ENCODE measurements around the gene FAM13A. TPM values are rescaled to one million over a fixed set of nuclear protein-coding genes. Genes with fewer than 3 reads are reported as not detected.

FAM13A gene
- total and polyA plus RNA-seq, 12 donors = 10.1 to 61.6 (median 29.1) TPM

DNA sequence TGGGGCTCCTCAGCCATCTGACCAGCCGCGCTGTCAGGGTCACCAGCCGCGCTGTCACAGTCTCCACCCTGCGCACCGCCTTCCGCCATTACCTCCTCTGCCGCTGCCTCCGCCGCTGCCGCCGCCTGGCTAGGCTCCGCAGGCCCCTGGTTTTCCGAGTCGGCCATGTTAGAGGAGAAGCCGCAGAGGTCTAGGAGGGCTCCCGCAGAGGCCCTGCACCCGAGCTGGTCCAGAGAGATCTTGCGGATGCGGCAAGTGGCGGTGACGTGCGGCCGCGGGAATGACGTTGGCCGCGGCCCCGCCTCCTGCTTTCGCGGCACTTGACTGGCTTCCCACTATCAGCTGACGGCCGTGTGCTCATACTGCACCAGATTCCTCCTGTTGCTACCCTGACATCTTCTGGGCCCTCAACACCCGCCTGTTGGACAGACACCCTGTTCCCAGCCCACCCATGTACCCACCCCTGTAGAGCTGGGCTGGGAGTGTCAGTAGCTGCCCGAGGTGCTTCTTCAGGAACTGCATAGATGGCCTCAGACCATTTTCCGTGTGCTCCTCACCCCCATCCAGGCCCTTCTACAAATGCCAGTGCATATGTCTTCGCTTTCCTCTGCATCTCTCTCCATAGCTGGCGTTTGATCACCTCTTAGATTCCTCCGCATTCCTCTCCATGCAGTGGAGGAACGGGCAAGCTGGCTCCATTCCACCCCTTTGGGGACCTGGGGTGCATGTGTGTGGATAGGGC is 359.2 kb downstream of the FAM13A start, which contains the start of gene NAP1L5:
NAP1L5 (minus strand) TSS at position 242 of the 742 bp plus-strand sequence; CDS start at position 167, 75 bp downstream.
- peak; percentile 50 to 90 (median 72) for DNase-seq

DNA sequence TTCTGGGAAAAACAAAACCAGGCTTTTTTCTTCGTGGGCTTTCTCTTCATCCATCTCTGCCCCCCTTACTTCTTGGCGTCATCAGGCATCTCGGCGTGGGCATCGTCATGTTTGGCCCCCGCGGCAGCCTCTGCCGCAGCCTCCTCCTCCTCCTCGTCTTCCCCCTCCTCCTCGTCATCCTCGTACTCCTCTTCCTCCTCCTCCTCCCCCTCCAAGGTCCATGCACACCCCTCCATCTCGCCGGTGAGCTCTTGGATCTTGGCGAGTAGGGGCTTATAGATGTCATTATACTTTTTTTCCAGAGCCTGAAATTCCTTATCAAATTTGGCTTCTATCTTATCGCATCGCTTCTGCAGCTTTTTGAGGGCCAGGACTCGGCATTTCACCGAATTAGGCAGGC is 359.8 kb downstream of the FAM13A start:
- Histone ChIP-seq H3K27ac (peak overlapping the region in 4 of 5 donors; percentile 46 to 82 (median 72)), H3K9me3 (replicated peaks in 1 of 3) (no peaks in the 10 kb centered on the region), H3K4me1 (replicated peaks in 1 of 2) (no peaks in the 10 kb centered on the region), H3K4me3 (peak overlapping the region; percentile 57 to 78 (median 64)), H3K27me3 (no peaks in the 10 kb centered on the region), H3K36me3 (replicated peaks in 1 of 2) (no peaks in the 10 kb centered on the region)
- peak; percentile 37 to 73 (median 43) for DNase-seq
- intact Hi-C loops (cut with DNase I) = no loop called here
- WGBS, 4 donors = 40 to 61% (median 47%) methylated on average over 18 of the region's 18 CpGs
- TF ChIP-seq, protein P1, sequence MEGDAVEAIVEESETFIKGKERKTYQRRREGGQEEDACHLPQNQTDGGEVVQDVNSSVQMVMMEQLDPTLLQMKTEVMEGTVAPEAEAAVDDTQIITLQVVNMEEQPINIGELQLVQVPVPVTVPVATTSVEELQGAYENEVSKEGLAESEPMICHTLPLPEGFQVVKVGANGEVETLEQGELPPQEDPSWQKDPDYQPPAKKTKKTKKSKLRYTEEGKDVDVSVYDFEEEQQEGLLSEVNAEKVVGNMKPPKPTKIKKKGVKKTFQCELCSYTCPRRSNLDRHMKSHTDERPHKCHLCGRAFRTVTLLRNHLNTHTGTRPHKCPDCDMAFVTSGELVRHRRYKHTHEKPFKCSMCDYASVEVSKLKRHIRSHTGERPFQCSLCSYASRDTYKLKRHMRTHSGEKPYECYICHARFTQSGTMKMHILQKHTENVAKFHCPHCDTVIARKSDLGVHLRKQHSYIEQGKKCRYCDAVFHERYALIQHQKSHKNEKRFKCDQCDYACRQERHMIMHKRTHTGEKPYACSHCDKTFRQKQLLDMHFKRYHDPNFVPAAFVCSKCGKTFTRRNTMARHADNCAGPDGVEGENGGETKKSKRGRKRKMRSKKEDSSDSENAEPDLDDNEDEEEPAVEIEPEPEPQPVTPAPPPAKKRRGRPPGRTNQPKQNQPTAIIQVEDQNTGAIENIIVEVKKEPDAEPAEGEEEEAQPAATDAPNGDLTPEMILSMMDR (IDR thresholded peaks at IDR 0.05) = no peak
- TF ChIP-seq POLR2A (IDR thresholded peaks at IDR 0.05) = no peak

More for the DNA sequence above, 359.2 kb downstream of the FAM13A start, which contains the start of gene NAP1L5:
- H3K36me3 ChIP-seq (replicated peaks in 1 of 2) = no peaks in the 10 kb centered on the region
- peak within 1 kb of the TSS in 4 of 5 donors; percentile 46 to 82 (median 72) for H3K27ac ChIP-seq
- TF ChIP-seq, protein P1 (IDR thresholded peaks at IDR 0.05) = no peak
- TF ChIP-seq POLR2A (IDR thresholded peaks at IDR 0.05) = peak; percentile 62 to 65
- no peaks in the 10 kb centered on the region for H3K9me3 ChIP-seq (replicated peaks in 1 of 3)
- H3K4me1 ChIP-seq (replicated peaks in 1 of 2) = no peaks in the 10 kb centered on the region
- WGBS, 4 donors = 44 to 74% (median 66%) methylated on average over 27 to 40 of the region's 40 CpGs
- H3K27me3 ChIP-seq = no peaks in the 10 kb centered on the region
- intact Hi-C loops (cut with DNase I) = no loop called here
- H3K4me3 ChIP-seq = peak within 1 kb of the TSS; percentile 57 to 78 (median 64)

DNA sequence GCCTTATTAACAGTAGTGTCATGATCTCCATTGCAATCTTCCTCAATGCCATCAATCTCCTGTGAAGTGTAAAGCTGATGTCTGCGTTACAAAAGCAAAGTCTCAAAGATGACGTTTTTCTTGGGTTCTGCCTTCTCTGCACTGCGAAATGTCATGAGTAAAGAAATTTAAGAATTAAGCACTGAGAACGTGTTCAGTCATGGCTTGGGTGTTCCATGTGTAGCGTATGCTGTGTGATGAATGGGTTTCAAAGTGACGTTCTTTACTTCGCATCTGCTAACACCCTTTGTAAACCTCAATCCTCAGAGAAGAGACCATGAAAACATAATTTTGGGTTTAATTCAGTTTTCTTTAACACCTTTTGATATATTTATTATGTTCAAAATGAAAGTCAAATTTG is 360.4 kb downstream of the FAM13A start:
- no peak for DNase-seq
- intact Hi-C loops (cut with DNase I) = no loop called here
- no peak for TF ChIP-seq POLR2A (IDR thresholded peaks at IDR 0.05)
- TF ChIP-seq, protein P1 (IDR thresholded peaks at IDR 0.05) = no peak
- Histone ChIP-seq H3K4me1 (replicated peaks in 1 of 2) (no peaks in the 10 kb centered on the region), H3K4me3 (peak overlapping the region in 1 of 4 donors; percentile 66), H3K9me3 (replicated peaks in 1 of 3) (no peaks in the 10 kb centered on the region), H3K27me3 (no peaks in the 10 kb centered on the region), H3K36me3 (replicated peaks in 1 of 2) (no peaks in the 10 kb centered on the region), H3K27ac (peak overlapping the region in 1 of 5 donors; percentile 6)
- WGBS, 4 donors = 55 to 69% (median 63%) methylated on average over 7 of the region's 7 CpGs

DNA sequence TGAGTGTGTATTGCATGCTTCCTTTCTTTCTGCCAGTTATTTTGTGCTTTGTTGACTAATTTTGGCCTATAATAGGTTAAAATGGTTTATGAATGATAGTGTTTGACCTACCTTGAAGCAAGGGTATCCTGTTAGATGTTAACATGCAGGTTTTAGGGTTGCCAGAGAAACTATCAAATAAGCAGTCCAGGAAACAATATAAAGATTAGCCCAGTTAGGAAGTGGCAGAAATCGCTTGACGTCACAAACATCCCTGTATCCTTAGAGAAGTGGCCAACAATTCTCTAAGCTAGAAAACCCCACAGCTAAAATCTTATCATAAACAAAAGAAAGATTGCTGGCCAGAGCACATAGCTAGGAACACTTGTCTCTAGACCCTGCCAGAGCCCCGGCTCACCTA is 363.2 kb downstream of the FAM13A start:
- Histone ChIP-seq H3K4me3 (no peak overlapping the region), H3K27ac (no peak overlapping the region), H3K36me3 (replicated peaks in 1 of 2) (no peaks in the 10 kb centered on the region), H3K27me3 (no peaks in the 10 kb centered on the region), H3K9me3 (replicated peaks in 1 of 3) (no peaks in the 10 kb centered on the region), H3K4me1 (replicated peaks in 1 of 2) (peaks cover 0 to 9% of the 10 kb centered on the region in 2 donors)
- DNase-seq = no peak
- intact Hi-C loops (cut with DNase I) = no loop called here
- TF ChIP-seq, protein P1 (IDR thresholded peaks at IDR 0.05) = no peak
- TF ChIP-seq POLR2A (IDR thresholded peaks at IDR 0.05) = no peak
- WGBS, 4 donors = 83 to 92% (median 86%) methylated on average over 3 of the region's 3 CpGs
